ENCODE measurements around the gene GALK2.

DNA sequence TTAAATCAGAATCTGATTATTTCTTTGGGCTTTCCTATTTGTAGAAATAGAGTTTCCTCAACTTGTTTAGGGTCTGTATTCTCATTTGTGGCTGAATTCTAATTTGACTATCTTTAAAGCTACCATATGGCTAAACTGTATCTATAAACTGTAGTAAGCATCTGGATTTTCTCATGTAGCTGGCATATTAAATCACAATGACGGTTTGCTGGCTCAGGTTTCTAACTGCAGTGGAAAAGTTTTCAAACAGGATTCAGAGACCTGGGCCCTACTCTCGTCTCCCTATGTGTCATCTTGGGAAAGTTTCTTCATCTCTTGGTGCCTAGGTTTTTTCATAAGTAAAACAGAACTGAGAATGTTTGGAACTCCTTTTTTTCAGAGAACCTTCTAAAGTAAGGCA lies 68.3 kb downstream of the GALK2 start:
- TF ChIP-seq, protein P1, sequence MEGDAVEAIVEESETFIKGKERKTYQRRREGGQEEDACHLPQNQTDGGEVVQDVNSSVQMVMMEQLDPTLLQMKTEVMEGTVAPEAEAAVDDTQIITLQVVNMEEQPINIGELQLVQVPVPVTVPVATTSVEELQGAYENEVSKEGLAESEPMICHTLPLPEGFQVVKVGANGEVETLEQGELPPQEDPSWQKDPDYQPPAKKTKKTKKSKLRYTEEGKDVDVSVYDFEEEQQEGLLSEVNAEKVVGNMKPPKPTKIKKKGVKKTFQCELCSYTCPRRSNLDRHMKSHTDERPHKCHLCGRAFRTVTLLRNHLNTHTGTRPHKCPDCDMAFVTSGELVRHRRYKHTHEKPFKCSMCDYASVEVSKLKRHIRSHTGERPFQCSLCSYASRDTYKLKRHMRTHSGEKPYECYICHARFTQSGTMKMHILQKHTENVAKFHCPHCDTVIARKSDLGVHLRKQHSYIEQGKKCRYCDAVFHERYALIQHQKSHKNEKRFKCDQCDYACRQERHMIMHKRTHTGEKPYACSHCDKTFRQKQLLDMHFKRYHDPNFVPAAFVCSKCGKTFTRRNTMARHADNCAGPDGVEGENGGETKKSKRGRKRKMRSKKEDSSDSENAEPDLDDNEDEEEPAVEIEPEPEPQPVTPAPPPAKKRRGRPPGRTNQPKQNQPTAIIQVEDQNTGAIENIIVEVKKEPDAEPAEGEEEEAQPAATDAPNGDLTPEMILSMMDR (IDR thresholded peaks at IDR 0.05; ENCODE audit: poor library complexity): no peak
- TF ChIP-seq EZH2 (IDR thresholded peaks at IDR 0.05; ENCODE audit: borderline replicate concordance) (no peak), EZH2phosphoT487 (IDR thresholded peaks at IDR 0.05; ENCODE audit: low read depth, severe bottlenecking, unreplicated experiment) (no peak)

Measured in hepatocyte (in vitro differentiated cells).